Stimulated activated CD4-positive, alpha-beta T cell treated with anti-CD3 and anti-CD28 coated beads, Interleukin-4, amount 100 ng/mL, for 4 hours (primary cell): ENCODE results near the gene GMDS.

Experiments
- DNase-seq, 2 experiments: peaks; one replicate each; pipeline ENCODE4 v3.0.0-alpha.2; 2020

GMDS gene

DNA sequence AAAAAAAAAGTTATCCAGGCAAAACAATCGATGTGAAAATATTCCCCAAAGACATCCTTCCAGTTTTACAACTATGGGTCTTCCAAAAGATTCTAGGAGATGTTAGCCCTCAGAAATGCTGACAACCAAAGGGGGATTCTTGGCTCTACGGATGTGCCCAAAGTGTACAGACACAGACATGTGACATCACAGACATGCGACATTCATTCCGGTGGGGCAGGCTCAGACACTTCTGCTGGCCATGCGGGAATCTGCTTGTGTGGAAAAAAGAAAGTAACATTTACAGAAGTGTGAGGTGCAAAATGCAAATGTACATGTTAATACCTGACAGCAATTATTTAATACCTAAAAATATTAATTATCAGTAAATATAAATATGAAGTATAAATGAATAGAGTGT lies 367.1 kb downstream of the GMDS start:
- DNase-seq, result no peak

DNA sequence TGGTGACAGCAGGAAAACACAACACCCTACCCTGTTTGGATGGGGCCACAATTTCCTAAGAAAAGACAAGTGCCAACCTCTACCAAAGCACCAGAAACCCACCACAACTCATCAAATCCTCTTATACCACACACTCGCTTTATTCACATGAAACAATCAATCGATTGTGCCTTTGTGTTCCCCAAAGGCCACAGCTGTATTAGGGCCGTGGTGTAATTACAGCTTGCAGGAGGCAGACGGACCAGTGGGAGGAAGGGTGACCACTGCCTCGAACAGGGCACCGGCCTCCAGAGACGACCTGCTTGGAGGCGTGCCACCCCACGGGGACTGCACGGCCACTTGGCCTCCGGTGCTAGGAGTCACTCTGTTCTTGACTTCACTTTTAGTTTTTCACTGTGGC lies 371.6 kb downstream of the GMDS start:
- no peak for DNase-seq

DNA sequence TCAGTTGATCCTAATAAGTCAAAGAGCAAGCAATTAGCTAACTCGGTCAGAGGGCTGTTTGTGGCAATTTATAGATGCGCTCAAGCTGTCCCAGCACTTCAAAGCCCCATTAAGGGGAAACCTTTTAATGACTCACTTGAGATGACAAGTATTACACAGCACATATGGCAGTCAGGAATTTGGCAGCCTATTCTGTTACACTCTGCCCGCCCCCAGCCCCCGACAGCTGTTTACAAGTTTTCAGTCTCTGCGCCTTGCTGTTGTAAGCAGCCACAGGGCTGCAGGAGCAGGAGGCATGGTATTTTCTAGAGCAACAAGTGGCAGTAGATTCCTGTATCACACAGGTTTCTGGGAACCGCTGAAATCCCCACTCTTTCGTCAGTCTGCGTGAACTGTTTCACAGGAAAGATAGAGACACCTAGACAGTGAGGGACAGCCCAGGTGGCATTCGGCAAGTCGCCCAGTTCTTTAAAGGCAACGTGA lies 372.7 kb downstream of the GMDS start:
- DNase-seq, result no peak

DNA sequence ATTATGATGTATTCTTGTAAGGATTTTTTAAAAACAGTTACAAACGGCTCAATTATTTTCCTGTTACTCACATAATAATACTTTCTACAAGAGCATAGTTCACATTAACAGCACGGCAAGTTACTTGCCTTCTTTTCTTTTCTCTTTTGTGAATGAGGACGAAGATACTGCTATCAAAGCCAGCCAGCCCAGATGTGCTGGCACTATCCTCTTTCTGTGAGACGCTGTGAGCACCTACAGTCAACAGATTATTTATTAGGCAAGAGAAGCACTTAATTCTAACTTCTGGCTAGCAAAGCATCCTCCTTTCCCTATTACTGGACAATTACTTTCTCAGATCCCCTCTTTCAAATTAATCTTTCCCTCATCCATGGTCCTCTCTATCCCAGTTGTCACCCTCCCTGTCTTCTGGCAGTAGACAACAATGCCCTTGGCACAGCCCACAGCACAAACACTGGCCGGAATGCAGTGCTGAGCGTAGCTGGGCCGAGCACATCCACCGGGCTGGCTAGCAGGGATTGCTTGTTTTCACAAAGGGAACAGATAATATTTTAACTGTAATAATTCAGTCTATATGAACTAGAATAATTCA lies 373.6 kb downstream of the GMDS start:
- no peak for DNase-seq

DNA sequence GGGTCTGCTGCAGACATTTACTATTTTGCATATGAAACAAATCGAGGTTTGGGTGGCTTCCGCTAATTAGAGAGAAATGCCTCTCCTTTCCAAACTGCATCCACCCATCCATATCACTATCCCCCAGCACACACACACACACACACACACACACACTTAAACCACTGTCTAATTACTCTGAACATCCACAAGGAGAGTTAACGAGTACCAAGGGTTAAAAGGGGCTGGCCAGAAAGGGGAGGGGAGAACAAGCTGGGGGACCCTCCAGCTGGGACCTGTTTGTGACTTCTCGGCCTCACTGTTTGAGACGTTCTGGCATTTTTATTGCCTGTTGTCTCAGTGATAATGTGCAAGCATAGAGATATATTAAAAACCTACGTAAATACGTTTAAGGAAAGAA lies 374.5 kb downstream of the GMDS start:
- no peak for DNase-seq

DNA sequence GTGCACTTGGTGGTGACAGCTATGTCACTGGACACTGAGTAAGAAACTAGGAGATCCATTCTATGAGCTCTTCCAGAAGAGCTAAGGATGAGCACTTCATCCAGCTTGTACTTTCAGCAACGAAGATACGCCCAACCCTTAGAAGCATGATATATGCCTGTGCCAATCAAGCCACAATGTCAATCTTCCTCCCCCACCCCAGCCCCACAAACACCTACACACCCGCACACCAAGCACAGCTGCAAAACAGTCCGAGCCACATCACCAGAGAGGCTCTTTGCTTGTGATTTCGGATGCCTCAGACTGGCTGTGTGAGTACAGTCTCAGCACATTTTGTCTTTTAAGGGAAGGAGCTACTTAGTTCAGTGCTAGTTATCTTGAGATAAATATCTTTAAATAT lies 375.2 kb downstream of the GMDS start:
- DNase-seq, result no peak

DNA sequence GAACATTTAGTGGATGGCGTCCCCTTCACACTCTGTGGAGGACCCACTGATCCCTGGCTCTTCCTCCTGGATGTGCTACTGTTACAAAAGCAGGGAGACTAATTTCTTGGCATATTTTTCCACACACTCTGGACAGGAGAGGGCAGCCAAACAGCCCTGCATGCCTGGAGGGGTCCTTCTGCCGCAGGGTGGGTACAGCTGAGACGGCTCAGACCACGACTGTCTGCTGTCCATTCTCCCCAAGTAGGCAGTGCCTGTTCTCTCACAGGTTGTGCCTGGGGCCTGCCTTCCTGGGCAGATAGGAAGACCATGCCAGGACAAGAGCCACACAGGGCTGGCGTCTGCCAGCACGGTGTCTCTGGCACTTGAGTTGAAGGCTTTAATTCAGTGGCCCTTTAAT lies 375.6 kb downstream of the GMDS start:
- no peak for DNase-seq

DNA sequence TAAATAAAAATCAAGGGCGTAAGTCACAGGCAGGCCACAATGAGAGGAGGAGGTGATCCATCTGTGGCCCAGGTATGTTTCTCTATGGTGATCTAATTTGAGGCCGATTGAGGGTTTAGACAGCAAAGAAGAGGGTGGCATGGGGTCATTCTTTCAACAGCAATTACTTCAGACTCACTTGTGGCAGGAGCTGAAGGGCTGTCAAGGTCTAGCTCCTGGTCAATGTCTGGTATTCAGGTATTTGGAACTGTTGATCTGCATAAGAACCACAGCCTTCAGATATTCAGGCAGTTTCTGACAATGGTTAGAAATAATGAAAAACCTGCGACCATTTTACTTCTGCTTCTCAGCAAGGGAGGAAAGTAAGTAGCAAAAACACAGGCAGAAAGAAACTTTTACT lies 376.1 kb downstream of the GMDS start:
- no peak for DNase-seq

DNA sequence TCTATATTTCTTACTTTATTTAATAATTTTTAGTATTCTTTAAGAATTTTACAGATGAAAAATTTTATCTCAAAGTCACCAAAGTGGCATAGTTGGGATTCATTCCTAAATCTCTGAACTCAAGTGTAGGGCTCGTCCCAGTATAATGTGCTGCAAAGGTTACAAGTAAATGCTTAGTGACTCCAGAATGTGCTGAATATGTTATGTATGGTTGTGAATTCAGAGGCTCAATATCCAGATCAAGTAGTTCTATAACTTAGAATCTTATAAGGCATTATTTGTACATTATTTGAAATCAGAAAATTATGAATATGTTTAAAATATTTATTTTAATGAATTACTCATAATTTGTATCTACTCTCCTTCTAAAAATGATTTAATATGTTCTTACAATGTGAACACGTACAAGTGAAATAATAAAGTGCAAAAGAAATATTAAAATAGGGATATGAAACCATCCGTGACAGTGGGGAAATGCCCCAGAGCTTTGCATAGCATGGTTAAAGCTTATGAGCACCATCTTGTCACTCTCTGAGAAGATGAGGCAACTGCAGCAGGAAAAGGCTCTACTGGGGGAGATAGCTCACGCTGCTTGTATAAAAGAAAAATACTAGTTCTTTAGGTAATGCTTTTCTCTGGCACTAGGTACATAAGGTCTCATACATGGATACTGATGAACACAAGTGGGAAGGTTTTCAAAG lies 376.7 kb downstream of the GMDS start:
- DNase-seq, result no peak

DNA sequence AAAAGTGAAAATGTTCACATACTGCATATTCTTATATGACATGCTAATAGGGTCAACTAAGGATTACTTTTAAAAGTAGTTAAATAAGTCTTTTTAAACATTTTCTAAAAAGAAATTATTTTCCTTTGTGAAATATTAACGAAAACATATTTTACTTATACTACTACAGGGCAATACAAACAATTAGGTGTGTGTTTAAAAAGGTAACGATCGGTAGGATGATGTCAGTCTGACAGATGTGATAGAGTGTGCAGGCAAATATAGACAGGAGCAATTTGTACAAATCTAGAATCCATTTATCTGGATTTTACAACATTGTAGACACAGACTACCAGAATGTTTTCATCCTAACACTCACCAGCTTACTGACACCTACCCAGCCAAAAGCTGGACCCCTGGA lies 378.2 kb downstream of the GMDS start:
- no peak for DNase-seq

DNA sequence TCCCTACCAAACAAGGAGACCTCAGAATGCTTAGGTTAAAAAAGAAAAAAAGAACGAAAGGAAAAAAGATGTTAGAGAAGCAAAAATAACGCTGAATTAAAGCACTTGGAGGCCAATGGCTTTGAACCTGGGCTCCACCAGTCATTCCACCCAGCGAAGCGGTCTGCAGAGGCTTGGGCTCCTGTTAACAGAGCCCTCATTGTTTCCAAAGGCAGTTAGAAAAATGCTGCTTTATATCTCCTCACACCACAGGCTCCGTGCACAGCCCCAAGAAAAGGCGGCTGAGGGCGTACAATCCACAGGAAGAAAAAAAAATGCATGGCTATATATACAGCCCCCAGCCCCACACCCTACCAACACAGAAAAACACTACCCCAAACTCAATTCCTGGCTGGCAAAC lies 379.8 kb downstream of the GMDS start:
- no peak for DNase-seq

DNA sequence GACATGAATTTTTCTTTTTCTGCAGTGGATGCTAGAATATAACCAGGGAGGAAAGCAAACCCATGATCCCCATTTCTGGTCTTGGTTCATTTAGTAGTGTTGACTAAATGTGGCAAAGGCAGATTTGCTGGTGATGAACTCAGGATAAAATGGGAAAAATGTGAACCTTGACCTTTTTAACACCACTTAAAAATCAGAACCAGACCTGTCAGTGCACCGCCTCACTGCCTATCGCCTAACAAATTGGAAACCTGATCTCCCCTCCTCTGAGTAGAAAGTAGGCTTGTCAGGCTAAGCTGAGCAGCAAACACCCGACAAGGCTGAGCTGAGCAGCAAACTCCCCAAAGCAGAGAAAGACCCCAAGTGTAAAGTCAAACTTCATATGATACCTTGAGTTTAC lies 380.9 kb downstream of the GMDS start:
- DNase-seq, result no peak

DNA sequence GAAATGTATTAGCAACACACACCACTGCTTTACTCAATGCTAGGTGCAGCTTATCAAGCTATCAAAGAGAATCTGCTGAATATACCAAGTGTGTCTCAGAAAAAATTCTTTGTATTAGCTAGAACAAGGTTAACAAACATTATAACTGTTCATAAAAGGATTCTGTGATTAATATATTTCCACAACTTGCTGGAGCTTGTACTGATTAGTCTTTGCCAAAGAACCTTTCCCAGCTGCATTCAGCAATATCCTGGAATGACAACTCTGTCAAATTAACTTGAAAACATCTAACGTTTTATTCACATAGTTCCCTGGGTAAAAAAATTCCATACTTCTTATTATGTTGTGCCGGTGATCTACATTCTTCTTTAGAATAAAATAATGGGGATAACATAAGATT lies 383.0 kb downstream of the GMDS start:
- DNase-seq, result no peak

DNA sequence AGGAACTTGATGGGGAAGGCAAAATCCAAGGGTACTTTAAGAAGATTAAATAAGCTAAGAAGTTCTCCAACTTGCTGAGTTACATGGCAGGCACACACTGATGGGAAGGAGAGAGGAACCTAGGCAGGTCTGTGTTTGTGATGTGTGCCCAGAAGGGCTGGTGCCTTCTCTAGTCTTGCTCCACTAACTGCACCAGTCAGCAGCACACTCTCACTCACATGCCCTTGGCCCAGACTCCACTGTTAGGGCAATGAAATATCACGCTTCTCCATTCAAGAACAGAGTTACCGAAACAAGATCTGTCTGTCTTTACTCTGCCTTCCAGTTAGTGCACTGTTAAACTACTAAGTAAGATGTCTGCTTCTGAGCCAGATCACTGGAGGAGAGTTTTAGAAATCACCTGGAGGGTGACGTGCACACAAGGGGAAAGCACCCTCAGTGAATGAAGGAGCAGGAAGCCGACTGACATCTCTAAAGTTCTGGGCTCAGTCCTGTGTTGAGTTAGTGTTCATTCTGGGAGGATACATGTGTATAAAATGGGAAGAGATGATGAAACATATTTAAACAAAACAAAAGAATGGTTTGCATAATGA lies 384.6 kb downstream of the GMDS start:
- no peak for DNase-seq

DNA sequence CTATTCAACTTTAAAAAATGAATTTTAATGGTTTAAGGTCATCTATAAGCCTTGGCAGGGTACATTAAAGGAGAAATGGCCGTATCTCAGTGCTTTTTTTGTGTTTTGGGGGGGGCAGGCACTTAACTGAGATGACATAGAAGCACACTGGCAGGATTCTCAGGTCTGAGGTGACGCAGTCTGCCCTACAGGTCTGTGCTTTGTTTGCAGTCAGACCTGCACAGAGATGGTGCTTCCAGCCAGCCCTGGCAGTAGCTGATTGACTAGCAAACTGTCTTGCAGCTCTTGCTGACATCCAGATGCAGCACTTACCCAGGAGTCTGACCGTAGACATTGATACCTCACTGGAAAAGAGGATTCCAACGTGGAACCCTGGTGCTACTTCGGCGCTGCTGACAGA lies 386.5 kb downstream of the GMDS start:
- no peak for DNase-seq

DNA sequence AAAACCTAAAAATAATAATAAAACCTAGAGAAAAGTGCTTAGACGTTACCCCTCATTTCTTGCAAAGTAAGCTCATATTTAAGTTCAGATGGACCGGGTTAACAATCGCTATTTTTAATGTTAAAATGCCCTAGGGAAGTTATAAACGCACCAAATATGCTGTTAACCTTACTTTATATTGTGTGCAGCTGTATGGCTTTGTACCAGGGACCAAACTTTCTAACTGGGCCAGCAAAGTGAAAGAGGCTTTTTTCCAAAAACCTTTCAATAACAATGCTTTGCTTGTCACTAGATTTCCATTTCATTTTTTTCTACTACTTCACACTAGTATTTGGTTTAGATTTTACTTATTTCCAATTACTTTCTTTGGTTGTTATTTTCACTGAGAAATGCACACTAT lies 387.2 kb downstream of the GMDS start:
- no peak for DNase-seq

DNA sequence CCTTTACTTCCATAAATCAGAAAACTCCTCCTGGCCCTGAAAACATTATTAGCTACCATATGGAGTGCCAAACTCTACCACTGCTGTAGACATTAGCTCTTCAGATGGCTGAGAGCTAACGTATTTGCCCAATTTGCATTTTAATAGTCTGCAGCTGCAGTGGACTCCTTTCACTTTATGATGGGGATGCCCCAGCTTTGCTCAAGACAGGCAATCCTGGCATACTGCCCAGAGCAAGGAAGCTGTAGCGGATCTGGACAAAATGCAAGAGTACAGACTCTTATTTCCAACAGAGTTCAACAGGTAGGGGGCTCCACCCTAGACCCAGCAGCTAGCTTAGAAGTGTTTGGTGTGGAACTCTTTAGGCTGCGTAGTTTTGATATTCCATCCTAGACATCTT lies 389.0 kb downstream of the GMDS start:
- DNase-seq, result no peak

DNA sequence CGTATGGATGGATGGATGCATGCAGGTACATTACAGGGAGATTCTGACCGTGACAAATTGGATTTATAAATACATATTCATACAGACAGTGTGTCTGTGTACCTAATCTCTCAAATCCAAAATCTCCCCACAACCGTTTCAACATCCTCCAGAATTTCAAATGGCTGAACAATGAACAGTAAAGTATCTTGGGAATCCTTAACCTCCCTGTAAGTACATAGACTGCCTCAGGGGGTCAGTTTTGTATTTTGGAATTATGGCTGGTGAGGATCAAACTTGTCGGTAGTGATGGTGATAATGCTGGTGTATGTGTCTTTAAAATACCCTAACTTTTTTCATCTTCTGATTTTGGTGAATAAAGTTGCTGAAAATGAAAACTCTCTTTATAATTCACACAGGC lies 389.5 kb downstream of the GMDS start:
- DNase-seq, result no peak

DNA sequence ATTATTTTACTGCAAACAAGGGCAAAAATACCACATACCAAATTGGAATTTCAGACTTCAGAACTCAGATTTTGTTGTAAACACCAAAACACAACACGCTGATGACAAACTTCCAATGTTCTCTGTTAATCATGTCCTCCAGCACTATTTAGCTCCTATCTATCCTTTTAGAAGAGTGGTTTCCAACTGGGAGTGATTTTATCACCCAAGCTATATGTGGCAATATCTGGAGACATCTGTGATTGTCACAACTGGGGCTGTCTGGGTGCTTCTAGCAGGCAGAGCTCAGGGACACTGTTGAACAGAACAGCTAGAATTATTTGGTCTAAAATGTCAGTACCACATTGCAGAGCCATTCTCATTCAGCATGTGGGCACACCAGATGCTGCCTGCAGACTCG lies 391.1 kb downstream of the GMDS start:
- DNase-seq, result no peak

DNA sequence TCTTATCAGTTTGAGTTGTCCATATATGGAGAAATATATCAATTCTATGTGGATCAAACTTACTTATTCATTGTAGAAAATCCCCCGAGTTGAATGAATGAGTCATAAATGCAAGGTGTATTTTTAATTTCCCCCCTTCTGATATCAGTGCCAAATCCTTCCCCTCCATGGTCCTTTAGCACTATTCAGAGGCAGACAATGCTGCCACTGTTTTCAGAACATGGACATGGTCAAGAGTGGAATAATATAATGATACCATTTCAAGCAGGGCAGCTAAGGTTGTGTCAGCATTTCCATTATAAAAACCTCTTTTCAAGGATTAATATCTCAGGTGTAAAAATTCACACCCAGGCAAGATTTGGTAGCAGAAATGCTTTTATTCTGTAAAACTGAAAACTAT lies 391.6 kb downstream of the GMDS start:
- no peak for DNase-seq

DNA sequence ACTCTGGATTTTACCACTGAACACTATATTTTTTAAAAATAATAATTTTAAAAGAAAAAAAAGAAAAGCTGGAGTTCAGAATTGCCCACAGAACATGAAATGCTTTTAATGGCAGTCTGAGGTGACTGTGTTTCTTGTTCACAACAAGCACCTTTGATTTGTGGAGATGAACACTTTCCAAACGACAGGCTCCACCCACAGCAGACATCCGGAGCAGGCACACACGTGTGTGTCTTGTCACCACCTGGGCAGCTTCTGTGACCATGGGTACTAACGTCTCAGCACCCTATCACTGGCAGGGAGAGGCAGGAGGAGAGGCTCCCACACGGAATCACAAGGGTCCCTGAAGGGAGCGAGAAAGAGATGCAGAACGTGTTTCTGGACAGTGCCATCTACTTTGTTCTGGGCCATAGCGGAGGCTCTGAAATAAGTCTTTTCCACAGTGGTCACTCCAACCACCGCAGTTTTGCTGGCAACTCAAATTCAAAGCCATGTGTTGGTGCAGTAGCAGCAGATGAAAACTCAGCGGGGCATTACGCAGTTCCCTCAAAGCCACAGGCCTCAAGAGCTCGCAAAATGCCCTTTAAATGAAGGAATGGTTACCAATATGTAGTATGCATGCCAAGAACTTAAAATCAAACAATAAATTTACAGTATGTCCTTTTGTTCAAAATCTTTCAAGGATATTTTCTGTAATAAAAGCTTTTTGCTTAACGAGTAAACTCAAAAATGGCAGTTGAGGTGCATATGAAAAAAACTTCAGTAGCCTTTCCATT lies 393.5 kb downstream of the GMDS start:
- no peak for DNase-seq

DNA sequence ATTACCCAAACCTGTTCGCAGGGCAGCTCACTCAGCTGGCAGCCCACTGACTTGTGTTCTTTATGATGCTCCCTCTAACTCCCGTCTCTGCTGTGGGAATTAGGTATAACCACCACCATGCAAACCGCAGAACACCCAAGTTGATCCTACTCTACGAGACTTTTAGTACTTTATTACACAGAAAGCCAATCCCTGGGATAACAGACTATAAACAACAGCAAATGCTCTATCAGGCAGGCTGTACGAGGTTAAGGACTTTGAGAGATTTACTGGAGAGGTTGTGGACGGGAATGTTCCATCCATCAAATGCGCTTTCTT lies 394.6 kb downstream of the GMDS start:
- DNase-seq, result no peak

DNA sequence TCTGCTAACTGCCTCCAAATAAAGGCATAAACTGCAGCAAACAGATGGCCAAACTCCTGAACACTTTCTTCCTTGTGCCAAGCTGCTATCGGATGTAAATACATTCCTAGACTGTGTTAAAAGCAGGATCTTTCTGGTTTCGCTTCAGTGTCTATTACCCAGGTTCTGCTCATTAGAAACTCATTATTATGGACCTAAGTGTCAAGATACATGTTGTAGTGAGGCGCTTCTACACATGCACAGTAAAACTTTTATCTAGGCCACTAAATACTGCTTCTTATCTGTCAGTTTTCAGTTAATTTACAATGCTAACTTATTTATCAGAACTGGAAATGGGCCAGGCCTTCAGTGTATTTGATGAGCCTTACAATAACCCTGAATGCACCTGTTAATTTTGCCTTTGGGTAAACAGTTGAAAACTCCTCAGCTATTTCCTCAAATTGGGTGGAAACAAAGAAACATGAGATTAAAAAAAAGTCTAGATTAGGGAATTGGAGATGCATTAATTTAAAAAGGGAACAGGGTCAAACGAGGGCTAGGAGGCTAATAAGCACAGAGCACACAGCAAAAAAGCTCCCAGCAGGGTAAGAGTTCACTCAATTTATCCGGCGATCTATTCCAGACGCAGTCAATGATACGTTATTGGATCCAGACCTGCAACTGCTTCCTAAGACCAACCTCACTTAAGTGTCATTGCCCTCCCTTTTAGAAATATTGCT lies 395.1 kb downstream of the GMDS start:
- no peak for DNase-seq
